HCT116 (cell line): Measurements from ENCODE around the gene SH3TC2. TPM values are rescaled to one million over a fixed set of nuclear protein-coding genes. Genes with fewer than 3 reads are reported as not detected.

Experiments used
- ATAC-seq: fragments of 200-7000 bp; cut with Tn5 transposase; 2 replicates; pipeline ENCODE4 v1.9.1; 2020; ENCODE audit warnings: mild to moderate bottlenecking, moderate library complexity
- BruUV-seq: library from RNA; stranded (reverse); fragments of 400-500 nt; replicated peaks from 2 replicates; lab custom pipeline; 2021; lab: Mats Ljungman, UMichigan
- CTCF ChIA-PET: fragments of 300-600 bp; sonication (Branson Sonifier 250); formaldehyde crosslinking; loops from one replicate; lab custom pipeline; 2021; ENCODE audit warnings: antibody characterized with exemption; lab: Charles Lee
- POLR2A ChIA-PET: fragments of 300-600, 350-600 bp; sonication (Branson Sonifier 250); formaldehyde crosslinking; loops from one replicate; lab custom pipeline; 2021; ENCODE audit warnings: antibody characterized with exemption; lab: Charles Lee
- RAD21 ChIA-PET, 2 experiments: fragments of 300-600 bp; sonication (Branson Sonifier 250); formaldehyde crosslinking; loops; one replicate each; lab custom pipeline; 2023; ENCODE audit warnings: low total read pairs in 2 of 2; ENCODE audit not compliant: uncharacterized antibody in 2 of 2, unreplicated experiment in 2 of 2, low non-redundant PET in 1 of 2; lab: Charles Lee
- DNase-seq: peaks from one replicate; pipeline ENCODE4 v3.0.0-alpha.2; 2010; ENCODE audit warnings: low read depth, low spot score
- H2AFZ ChIP-seq: fragments of 200-600 bp; shearing (Covaris generic), sonication (generic); 2 replicates; pipeline ENCODE4 v1.6.1; 2017; ENCODE audit warnings: low read depth, mixed run types, mixed read lengths, antibody characterized with exemption, low read length; ENCODE audit not compliant: poor library complexity, severe bottlenecking
- H3K27ac ChIP-seq: 2 replicates; pipeline ENCODE4 v1.5.1; 2012; ENCODE audit warnings: low read depth, low read length
- H3K27me3 ChIP-seq: fragments of 200-600 bp; sonication (generic); 2 replicates; pipeline ENCODE4 v1.6.1; 2016; ENCODE audit warnings: mixed run types, low read length, mixed read lengths; ENCODE audit not compliant: insufficient read depth
- H3K36me3 ChIP-seq, 2 experiments: fragments of 200-500 bp in 1 of 2; fragments of 200-600 bp in 1 of 2; sonication (Bioruptor generic) in 1 of 2; sonication (generic) in 1 of 2; 2 replicates each; pipeline versions ENCODE4 v1.5.1 to v1.6.1; 2014 to 2016; ENCODE audit warnings: low read length in 2 of 2, inconsistent platforms in 1 of 2, mixed read lengths in 1 of 2, mixed run types in 1 of 2; ENCODE audit not compliant: insufficient read depth in 2 of 2, control insufficient read depth in 1 of 2
- H3K4me1 ChIP-seq, 2 experiments: fragments of 200-600 bp in 1 of 2; sonication (generic) in 1 of 2; 2 replicates each; pipeline versions ENCODE4 v1.5.1 to v1.6.1; 2012 to 2017; ENCODE audit warnings: low read length in 2 of 2, inconsistent platforms in 1 of 2, mild to moderate bottlenecking in 1 of 2, mixed read lengths in 1 of 2, mixed run types in 1 of 2, moderate library complexity in 1 of 2; ENCODE audit not compliant: insufficient read depth in 2 of 2, control insufficient read depth in 1 of 2
- H3K4me2 ChIP-seq: fragments of 200-600 bp; sonication (generic); 2 replicates; pipeline ENCODE4 v1.6.1; 2017; ENCODE audit warnings: mixed run types, low read length, mixed read lengths
- H3K4me3 ChIP-seq, 2 experiments: fragments of 200-600 bp in 1 of 2; sonication (generic) in 1 of 2; replicated peaks in 1 of 2; 2 replicates each; pipeline ENCODE4 v1.5.1; 2011 to 2016; ENCODE audit warnings: low read length in 2 of 2, control low read depth in 1 of 2, low read depth in 1 of 2, mild to moderate bottlenecking in 1 of 2, mixed read lengths in 1 of 2, mixed run types in 1 of 2
- H3K79me2 ChIP-seq: fragments of 200-600 bp; sonication (generic); 2 replicates; pipeline ENCODE4 v1.6.1; 2017; ENCODE audit warnings: mild to moderate bottlenecking, mixed run types, low read length, moderate library complexity, mixed read lengths; ENCODE audit not compliant: insufficient read depth
- H3K9ac ChIP-seq: fragments of 200-600 bp; sonication (generic); 2 replicates; pipeline ENCODE4 v1.6.1; 2016; ENCODE audit warnings: low read length, mixed read lengths
- H3K9me2 ChIP-seq: fragments of 200-600 bp; sonication (generic), shearing (Covaris generic); 2 replicates; pipeline ENCODE4 v1.6.1; 2017; ENCODE audit warnings: mixed run types, mild to moderate bottlenecking, moderate library complexity; ENCODE audit not compliant: insufficient read depth
- H3K9me3 ChIP-seq, 2 experiments: fragments of 200-500 bp in 1 of 2; fragments of 200-600 bp in 1 of 2; sonication (Bioruptor generic) in 1 of 2; sonication (generic) in 1 of 2; 2 replicates each; pipeline ENCODE4 v1.6.1; 2014 to 2017; ENCODE audit warnings: low read length in 2 of 2, mixed read lengths in 2 of 2, inconsistent platforms in 1 of 2, low read depth in 1 of 2, mild to moderate bottlenecking in 1 of 2, mixed run types in 1 of 2, moderate library complexity in 1 of 2; ENCODE audit not compliant: control insufficient read depth in 1 of 2, insufficient read depth in 1 of 2
- H4K20me1 ChIP-seq: fragments of 200-600 bp; sonication (generic), shearing (Covaris generic); 2 replicates; pipeline ENCODE4 v1.6.1; 2017; ENCODE audit warnings: mixed run types, mild to moderate bottlenecking, moderate library complexity; ENCODE audit not compliant: insufficient read depth
- CBX3 ChIP-seq: IDR thresholded peaks from 2 replicates; pipeline ENCODE4 v1.6.1; 2012; ENCODE audit warnings: low read depth
- CEBPB ChIP-seq: IDR thresholded peaks from 2 replicates; pipeline ENCODE4 v1.6.1; 2012; ENCODE audit warnings: low read depth
- EGR1 ChIP-seq: IDR thresholded peaks from 2 replicates; pipeline ENCODE4 v1.6.1; 2012; ENCODE audit warnings: low read depth
- ELF1 ChIP-seq: IDR thresholded peaks from 2 replicates; pipeline ENCODE4 v1.6.1; 2012; ENCODE audit warnings: low read depth, borderline replicate concordance
- EZH2 ChIP-seq: fragments of 200-600 bp; sonication (generic); IDR thresholded peaks from 2 replicates; pipeline ENCODE4 v1.6.1; 2017; ENCODE audit warnings: antibody characterized with exemption, mixed run types
- EZH2phosphoT487 ChIP-seq: fragments of 200-600 bp; IDR thresholded peaks from 2 replicates; pipeline ENCODE4 v1.6.1; 2018; ENCODE audit warnings: antibody characterized with exemption, borderline replicate concordance
- JUND ChIP-seq: IDR thresholded peaks from 2 replicates; pipeline ENCODE4 v1.6.1; 2012
- POLR2A ChIP-seq: IDR thresholded peaks from 2 replicates; pipeline ENCODE4 v1.7.0; 2011; ENCODE audit warnings: borderline replicate concordance; ENCODE audit not compliant: insufficient read depth, insufficient read length; ENCODE audit errors: extremely low read depth
- POLR2AphosphoS5 ChIP-seq: IDR thresholded peaks from 2 replicates; pipeline ENCODE4 v1.6.1; 2011; ENCODE audit warnings: mild to moderate bottlenecking, low read depth, low read length, moderate library complexity
- RAD21 ChIP-seq: IDR thresholded peaks from 2 replicates; pipeline ENCODE4 v1.6.1; 2012; ENCODE audit warnings: low read depth, mild to moderate bottlenecking
- SIN3A ChIP-seq: IDR thresholded peaks from 2 replicates; pipeline ENCODE4 v1.6.1; 2012; ENCODE audit warnings: low read depth
- SRF ChIP-seq: IDR thresholded peaks from 2 replicates; pipeline ENCODE4 v1.6.1; 2012; ENCODE audit warnings: low read depth
- TCF7L2 ChIP-seq: IDR thresholded peaks from 2 replicates; pipeline ENCODE4 v1.7.0; 2011; ENCODE audit warnings: borderline replicate concordance, inconsistent platforms; ENCODE audit not compliant: insufficient read depth, insufficient read length; ENCODE audit errors: extremely low read depth
- YY1 ChIP-seq: IDR thresholded peaks from 2 replicates; pipeline ENCODE4 v1.6.1; 2011; ENCODE audit warnings: low read length, low read depth, moderate library complexity, mild to moderate bottlenecking; ENCODE audit not compliant: insufficient replicate concordance; ENCODE audit errors: extremely low read depth
- ZFX ChIP-seq: fragments of 450-650 bp; IDR thresholded peaks from 2 replicates; pipeline ENCODE4 v1.6.1; 2017
- ZNF274 ChIP-seq: fragments of 200-500 bp; sonication (Bioruptor generic); IDR thresholded peaks from 2 replicates; pipeline ENCODE4 v1.6.1; 2014; ENCODE audit warnings: mild to moderate bottlenecking, low read depth, low read length, inconsistent platforms
- intact Hi-C: fragments of 100-400 bp; cut with micrococcal nuclease; formaldehyde crosslinking; loops from 2 replicates; pipeline ENCODE4 v1.10.0; 2022
- total RNA-seq: library from RNA; stranded (reverse); gene quantifications from one replicate; pipeline ENCODE4 v1.2.1, GENCODE V29; 2021; ENCODE audit not compliant: unreplicated experiment
- TF ChIP-seq, protein P1 (sequence below): IDR thresholded peaks from 2 replicates; pipeline ENCODE4 v1.6.1; 2012
- TF ChIP-seq, protein P2 (sequence below): IDR thresholded peaks from 2 replicates; pipeline ENCODE4 v1.6.1; 2011; ENCODE audit warnings: mild to moderate bottlenecking, low read length, moderate library complexity; ENCODE audit not compliant: insufficient replicate concordance; ENCODE audit errors: extremely low read depth
- TF ChIP-seq, protein P3 (sequence below), 3 experiments: fragments of 200-600 bp in 1 of 3; sonication (generic) in 1 of 3; IDR thresholded peaks in 2 of 3; conservative IDR thresholded peaks in 1 of 3; 2 replicates each; pipeline ENCODE4 v1.5.1; 2012 to 2017; ENCODE audit warnings: low read depth in 2 of 3, low read length in 2 of 3, antibody characterized with exemption in 1 of 3, borderline replicate concordance in 1 of 3, control low read depth in 1 of 3, mild to moderate bottlenecking in 1 of 3, mixed read lengths in 1 of 3, mixed run types in 1 of 3, moderate library complexity in 1 of 3; ENCODE audit not compliant: insufficient read depth in 1 of 3

The SH3TC2 gene
- total RNA-seq, 1 experiment from 2014 or later: 12.8 TPM

DNA sequence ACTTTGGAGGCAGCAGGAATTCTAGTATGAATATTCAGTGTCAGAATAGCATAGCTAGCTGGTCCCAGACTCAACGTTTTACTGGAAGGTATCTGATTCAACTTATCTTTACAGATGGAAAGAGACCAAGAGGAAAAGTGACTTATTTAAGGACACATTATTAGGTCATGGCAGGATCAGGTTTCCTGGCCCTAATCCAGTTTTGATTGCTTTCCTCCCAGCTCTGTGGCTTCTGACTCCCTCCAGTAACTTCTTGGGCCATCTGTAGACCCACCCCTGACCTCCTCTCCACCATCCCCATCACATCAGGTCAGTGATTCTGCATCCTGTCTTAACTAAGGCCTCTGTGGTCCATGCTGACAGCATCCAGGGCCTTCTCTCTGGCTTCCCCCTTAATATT is 38.4 kb downstream of the SH3TC2 start:
- no peak overlapping the region for H3K27ac ChIP-seq
- no peaks in the 10 kb centered on the region for H4K20me1 ChIP-seq
- H3K4me3 ChIP-seq: no peak overlapping the region
- H3K9me3 ChIP-seq: no peaks in the 10 kb centered on the region
- intact Hi-C loops: no loop called here
- H3K9ac ChIP-seq: no peak overlapping the region
- no peaks in the 10 kb centered on the region for H3K9me2 ChIP-seq
- POLR2A ChIA-PET: no interaction called here
- no peaks in the 10 kb centered on the region for H3K79me2 ChIP-seq
- no peaks in the 10 kb centered on the region for H3K4me1 ChIP-seq
- DNase-seq: no peak
- no peaks in the 10 kb centered on the region for H3K36me3 ChIP-seq
- no peak overlapping the region for H2AFZ ChIP-seq
- H3K27me3 ChIP-seq: no peaks in the 10 kb centered on the region
- H3K4me2 ChIP-seq: no peak overlapping the region
- CTCF ChIA-PET: interaction anchor here (0.7 to 1.5 kb wide), 3 partner anchors 11 to 294 kb away, joined by 3 to 6 read pairs (median 3); no protein-coding TSS in a partner anchor
- no TSS peak for BruUV-seq
- no peak for ATAC-seq
- TF ChIP-seq SRF (no peak), POLR2AphosphoS5 (no peak), YY1 (no peak)
- TF ChIP-seq, protein P1, sequence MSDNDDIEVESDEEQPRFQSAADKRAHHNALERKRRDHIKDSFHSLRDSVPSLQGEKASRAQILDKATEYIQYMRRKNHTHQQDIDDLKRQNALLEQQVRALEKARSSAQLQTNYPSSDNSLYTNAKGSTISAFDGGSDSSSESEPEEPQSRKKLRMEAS: no peak
- RAD21 ChIA-PET: no interaction called here

DNA sequence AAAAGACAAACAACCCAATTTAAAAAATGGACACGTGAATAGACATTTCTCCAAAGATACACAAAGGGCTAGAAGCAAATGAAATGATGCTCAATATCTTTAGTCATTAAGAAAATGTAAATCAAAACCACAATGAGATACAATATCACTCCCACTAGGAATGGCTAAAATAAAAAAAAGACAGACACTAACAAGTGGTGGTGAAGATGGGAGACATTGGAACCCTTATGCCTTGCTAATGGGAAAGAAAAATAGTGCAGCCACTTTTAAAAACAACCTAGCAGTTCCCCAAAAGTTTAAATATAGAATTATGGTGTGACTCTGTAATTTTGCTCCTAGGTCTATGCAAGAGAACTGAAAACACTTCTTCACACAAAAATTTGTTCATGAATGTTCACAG is 40.7 kb downstream of the SH3TC2 start:
- TF ChIP-seq CEBPB (no peak), SIN3A (no peak), POLR2A (no peak), TCF7L2 (no peak), JUND (no peak), EZH2 (no peak), EGR1 (no peak), ELF1 (no peak), ZFX (no peak), RAD21 (no peak), EZH2phosphoT487 (no peak), POLR2AphosphoS5 (no peak), ZNF274 (no peak), YY1 (no peak), CBX3 (no peak)
- TF ChIP-seq, protein P2, sequence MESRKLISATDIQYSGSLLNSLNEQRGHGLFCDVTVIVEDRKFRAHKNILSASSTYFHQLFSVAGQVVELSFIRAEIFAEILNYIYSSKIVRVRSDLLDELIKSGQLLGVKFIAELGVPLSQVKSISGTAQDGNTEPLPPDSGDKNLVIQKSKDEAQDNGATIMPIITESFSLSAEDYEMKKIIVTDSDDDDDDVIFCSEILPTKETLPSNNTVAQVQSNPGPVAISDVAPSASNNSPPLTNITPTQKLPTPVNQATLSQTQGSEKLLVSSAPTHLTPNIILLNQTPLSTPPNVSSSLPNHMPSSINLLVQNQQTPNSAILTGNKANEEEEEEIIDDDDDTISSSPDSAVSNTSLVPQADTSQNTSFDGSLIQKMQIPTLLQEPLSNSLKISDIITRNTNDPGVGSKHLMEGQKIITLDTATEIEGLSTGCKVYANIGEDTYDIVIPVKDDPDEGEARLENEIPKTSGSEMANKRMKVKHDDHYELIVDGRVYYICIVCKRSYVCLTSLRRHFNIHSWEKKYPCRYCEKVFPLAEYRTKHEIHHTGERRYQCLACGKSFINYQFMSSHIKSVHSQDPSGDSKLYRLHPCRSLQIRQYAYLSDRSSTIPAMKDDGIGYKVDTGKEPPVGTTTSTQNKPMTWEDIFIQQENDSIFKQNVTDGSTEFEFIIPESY: no peak
- TF ChIP-seq, protein P3, sequence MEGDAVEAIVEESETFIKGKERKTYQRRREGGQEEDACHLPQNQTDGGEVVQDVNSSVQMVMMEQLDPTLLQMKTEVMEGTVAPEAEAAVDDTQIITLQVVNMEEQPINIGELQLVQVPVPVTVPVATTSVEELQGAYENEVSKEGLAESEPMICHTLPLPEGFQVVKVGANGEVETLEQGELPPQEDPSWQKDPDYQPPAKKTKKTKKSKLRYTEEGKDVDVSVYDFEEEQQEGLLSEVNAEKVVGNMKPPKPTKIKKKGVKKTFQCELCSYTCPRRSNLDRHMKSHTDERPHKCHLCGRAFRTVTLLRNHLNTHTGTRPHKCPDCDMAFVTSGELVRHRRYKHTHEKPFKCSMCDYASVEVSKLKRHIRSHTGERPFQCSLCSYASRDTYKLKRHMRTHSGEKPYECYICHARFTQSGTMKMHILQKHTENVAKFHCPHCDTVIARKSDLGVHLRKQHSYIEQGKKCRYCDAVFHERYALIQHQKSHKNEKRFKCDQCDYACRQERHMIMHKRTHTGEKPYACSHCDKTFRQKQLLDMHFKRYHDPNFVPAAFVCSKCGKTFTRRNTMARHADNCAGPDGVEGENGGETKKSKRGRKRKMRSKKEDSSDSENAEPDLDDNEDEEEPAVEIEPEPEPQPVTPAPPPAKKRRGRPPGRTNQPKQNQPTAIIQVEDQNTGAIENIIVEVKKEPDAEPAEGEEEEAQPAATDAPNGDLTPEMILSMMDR (IDR thresholded peaks at IDR 0.05 in 2 of 3, conservative IDR thresholded peaks at IDR 0.05 in 1 of 3; ENCODE audit: borderline replicate concordance in 1 of 3, insufficient read depth in 1 of 3, low read depth in 2 of 3, low read length in 2 of 3): no peak
- no peaks in the 10 kb centered on the region for H3K9me2 ChIP-seq
- ChIA-PET POLR2A (no interaction called here), RAD21 (no interaction called here), CTCF (no interaction called here)
- no peak for ATAC-seq
- H3K9ac ChIP-seq: no peak overlapping the region
- H3K4me2 ChIP-seq: no peak overlapping the region
- intact Hi-C loops: no loop called here
- H3K9me3 ChIP-seq: no peaks in the 10 kb centered on the region
- no peak overlapping the region for H3K4me3 ChIP-seq
- H3K27me3 ChIP-seq: no peaks in the 10 kb centered on the region
- H4K20me1 ChIP-seq: no peaks in the 10 kb centered on the region
- no TSS peak for BruUV-seq
- no peaks in the 10 kb centered on the region for H3K36me3 ChIP-seq
- DNase-seq: no peak
- no peak overlapping the region for H3K27ac ChIP-seq
- no peak overlapping the region for H2AFZ ChIP-seq
- no peaks in the 10 kb centered on the region for H3K79me2 ChIP-seq
- no peaks in the 10 kb centered on the region for H3K4me1 ChIP-seq
